NB4 (cell line): ENCODE data around the gene FAM227B.

Source experiments
- CTCF ChIP-seq: IDR thresholded peaks from one replicate; pipeline ENCODE4 v1.5.1; 2012; ENCODE audit warnings: low read depth, low read length
- POLR2A ChIP-seq: IDR thresholded peaks from 2 replicates; pipeline ENCODE4 v1.6.1; 2011; ENCODE audit warnings: mild to moderate bottlenecking; ENCODE audit not compliant: insufficient read length; ENCODE audit errors: extremely low read depth

GRCh38 chr15:49306551-49306950 is 314.1 kb downstream of the FAM227B start:
- TF ChIP-seq CTCF (no peak), POLR2A (no peak)
